Neutrophil (primary cell): ENCODE data around the gene PHKB.
"Not testable (repeated sequence)": the region's sequence is repeated elsewhere in the genome, so short reads cannot be mapped to it uniquely, and the experiment has no call there.

Experiments used
- H3K27ac ChIP-seq: fragments of 200-600 bp; sonication (generic); 2 replicates; pipeline ENCODE4 v1.5.1; 2016; ENCODE audit warnings: mild to moderate bottlenecking, moderate library complexity
- H3K27me3 ChIP-seq: fragments of 200-600 bp; sonication (generic); 2 replicates; pipeline ENCODE4 v1.6.0; 2016; ENCODE audit warnings: mild to moderate bottlenecking
- H3K36me3 ChIP-seq: fragments of 200-600 bp; sonication (generic); 2 replicates; pipeline ENCODE4 v1.5.1; 2017
- H3K4me1 ChIP-seq, 2 experiments: fragments of 200-600 bp in 1 of 2; sonication (generic) in 1 of 2; 1 replicate in 1 of 2; 2 replicates in 1 of 2; pipeline versions ENCODE4 v1.5.1 to v1.6.1; 2013 to 2016; ENCODE audit warnings: low read depth in 1 of 2, low read length in 1 of 2, mild to moderate bottlenecking in 1 of 2, moderate library complexity in 1 of 2; ENCODE audit not compliant: control insufficient read depth in 1 of 2, insufficient read depth in 1 of 2
- H3K4me3 ChIP-seq, 2 experiments: fragments of 200-600 bp in 1 of 2; sonication (generic) in 1 of 2; 1 replicate in 1 of 2; 2 replicates in 1 of 2; pipeline ENCODE4 v1.5.1; 2013 to 2016; ENCODE audit warnings: low read depth in 1 of 2, low read length in 1 of 2, mild to moderate bottlenecking in 1 of 2, moderate library complexity in 1 of 2
- H3K9me3 ChIP-seq: fragments of 200-600 bp; sonication (generic); 2 replicates; pipeline ENCODE4 v1.5.1; 2016
- CTCF ChIP-seq: fragments of 200-600 bp; sonication (generic); IDR thresholded peaks from 2 replicates; pipeline ENCODE4 v1.5.1; 2016; ENCODE audit warnings: antibody characterized with exemption

PHKB gene

GRCh38 chr16:47533744-47534292, 72.7 kb downstream of the PHKB start:
- Histone ChIP-seq H3K4me3 (no peak overlapping the region), H3K9me3 (no peaks in the 10 kb centered on the region), H3K36me3 (peaks cover 6% of the 10 kb centered on the region), H3K4me1 (peaks cover 3 to 4% of the 10 kb centered on the region in 2 experiments), H3K27ac (no peak overlapping the region), H3K27me3 (no peaks in the 10 kb centered on the region)
- no peak for TF ChIP-seq CTCF

- TF ChIP-seq CTCF: no peak
- H3K27ac ChIP-seq: peak overlapping the region; percentile 39
- peaks cover under 1% of the 10 kb centered on the region for H3K36me3 ChIP-seq
- H3K27me3 ChIP-seq: no peaks in the 10 kb centered on the region
- H3K9me3 ChIP-seq: no peaks in the 10 kb centered on the region
- peaks cover 3 to 4% of the 10 kb centered on the region in 2 experiments for H3K4me1 ChIP-seq
- H3K4me3 ChIP-seq: no peak overlapping the region
These were observed 77.3 kb downstream of the PHKB start for GRCh38 chr16:47538472-47538871.

- H3K4me3 ChIP-seq, H3K36me3 ChIP-seq, H3K4me1 ChIP-seq, H3K27me3 ChIP-seq, H3K27ac ChIP-seq, H3K9me3 ChIP-seq: not testable (repeated sequence)
These were observed 78.9 kb downstream of the PHKB start for GRCh38 chr16:47539707-47540670.

GRCh38 chr16:47541135-47541534, 80.0 kb downstream of the PHKB start:
- not testable (repeated sequence) for H3K4me3 ChIP-seq, H3K27ac ChIP-seq, H3K36me3 ChIP-seq, H3K9me3 ChIP-seq, H3K27me3 ChIP-seq, H3K4me1 ChIP-seq

GRCh38 chr16:47544255-47544654, 83.1 kb downstream of the PHKB start:
- not testable (repeated sequence) for H3K27ac ChIP-seq, H3K36me3 ChIP-seq
- peaks cover 10% of the 10 kb centered on the region for H3K9me3 ChIP-seq

GRCh38 chr16:47551185-47551584, 90.1 kb downstream of the PHKB start:
- peaks cover 24% of the 10 kb centered on the region for H3K36me3 ChIP-seq
- H3K9me3 ChIP-seq, H3K4me3 ChIP-seq, H3K4me1 ChIP-seq, H3K27me3 ChIP-seq, H3K27ac ChIP-seq: not testable (repeated sequence)

More at GRCh38 chr16:47544255-47544654, 83.1 kb downstream of the PHKB start:
- not testable (repeated sequence) for H3K27me3 ChIP-seq, H3K4me1 ChIP-seq, H3K4me3 ChIP-seq

GRCh38 chr16:47551767-47552166, 90.6 kb downstream of the PHKB start:
- not testable (repeated sequence) for H3K27me3 ChIP-seq, H3K4me3 ChIP-seq, H3K27ac ChIP-seq, H3K9me3 ChIP-seq, H3K4me1 ChIP-seq
- H3K36me3 ChIP-seq: peaks cover 24% of the 10 kb centered on the region

GRCh38 chr16:47553853-47554564, 92.9 kb downstream of the PHKB start:
- Histone ChIP-seq H3K27me3 (no peaks in the 10 kb centered on the region), H3K9me3 (no peaks in the 10 kb centered on the region), H3K36me3 (peaks cover 16% of the 10 kb centered on the region), H3K4me3 (no peak overlapping the region), H3K27ac (no peak overlapping the region), H3K4me1 (no peaks in the 10 kb centered on the region)
- no peak for TF ChIP-seq CTCF

- not testable (repeated sequence) for H3K9me3 ChIP-seq, H3K27ac ChIP-seq, H3K4me3 ChIP-seq, H3K4me1 ChIP-seq, H3K27me3 ChIP-seq
- H3K36me3 ChIP-seq: peaks cover 16% of the 10 kb centered on the region
These were observed 93.5 kb downstream of the PHKB start for GRCh38 chr16:47554587-47554986.
